Amygdala (tissue), 56 donors: ENCODE measurements around the gene KCNAB2.

Source experiments
- DNase-seq, 56 donors: peaks; one replicate each; lab custom pipeline; 2025; lab: John Stamatoyannopoulos, UW

KCNAB2 gene

DNA sequence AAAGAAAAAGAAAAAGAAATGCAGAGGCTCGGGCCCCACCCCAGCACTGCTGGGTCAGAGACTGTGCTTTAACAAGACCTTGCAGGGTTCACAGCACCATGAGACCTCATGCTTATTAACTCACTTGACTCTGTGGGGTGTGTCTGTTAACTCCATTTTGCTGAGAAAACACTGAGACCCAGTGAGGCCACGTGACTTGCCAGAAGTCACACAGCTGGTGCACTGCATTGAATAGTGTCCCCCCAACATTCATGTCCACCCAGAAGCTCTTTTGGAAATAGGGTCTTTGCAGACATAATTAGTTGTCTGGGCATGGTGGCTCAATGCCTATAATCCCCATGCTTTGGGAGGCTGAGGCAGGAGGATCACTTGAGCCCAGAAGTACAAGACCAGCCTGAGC is 94.7 kb downstream of the KCNAB2 start:
- no peak for DNase-seq

DNA sequence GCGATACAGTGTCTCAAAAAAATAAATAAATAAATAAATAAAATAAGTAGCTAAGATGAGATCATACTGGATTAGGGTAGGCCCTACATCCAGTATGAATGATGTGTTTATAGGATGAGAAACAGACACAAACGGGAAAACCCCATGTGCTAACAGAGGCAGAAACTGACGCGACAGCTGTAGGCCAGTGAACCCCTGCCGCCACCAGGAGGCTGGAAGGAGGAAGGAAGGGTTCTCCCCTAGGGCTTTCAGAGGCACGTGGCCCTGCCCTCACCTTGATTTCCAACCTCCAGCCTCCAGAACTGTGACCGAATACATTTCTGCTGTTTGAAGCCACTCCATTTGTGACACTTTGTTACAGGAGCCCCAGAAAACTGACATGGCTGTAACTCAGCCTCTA is 95.9 kb downstream of the KCNAB2 start:
- DNase-seq = no peak

GRCh38 chr1:6142036-6142621 is 96.4 kb downstream of the KCNAB2 start:
- DNase-seq = no peak

DNA sequence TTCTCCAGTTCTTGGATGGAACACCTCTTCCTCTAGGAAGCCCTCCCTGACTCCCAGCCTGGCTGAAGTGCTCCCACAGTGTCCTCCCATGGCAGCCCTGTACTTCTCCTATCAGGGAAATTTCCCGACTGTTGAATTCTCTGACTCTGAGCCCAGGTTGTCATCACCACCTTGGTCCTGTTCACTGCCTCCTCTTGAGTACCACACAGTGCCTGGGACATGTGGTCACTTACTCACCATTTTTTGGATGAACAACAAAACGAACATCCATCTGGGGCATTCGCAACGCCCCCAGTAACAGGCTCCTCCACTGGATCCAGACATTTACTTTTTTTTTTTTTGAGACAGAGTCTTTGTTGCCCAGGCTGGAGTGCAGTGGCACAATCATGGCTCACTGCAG is 97.0 kb downstream of the KCNAB2 start:
- DNase-seq = no peak

- no peak for DNase-seq
Observed at GRCh38 chr1:6143395-6143794, 97.7 kb downstream of the KCNAB2 start.

GRCh38 chr1:6144175-6144574 is 98.5 kb downstream of the KCNAB2 start:
- DNase-seq = no peak

DNA sequence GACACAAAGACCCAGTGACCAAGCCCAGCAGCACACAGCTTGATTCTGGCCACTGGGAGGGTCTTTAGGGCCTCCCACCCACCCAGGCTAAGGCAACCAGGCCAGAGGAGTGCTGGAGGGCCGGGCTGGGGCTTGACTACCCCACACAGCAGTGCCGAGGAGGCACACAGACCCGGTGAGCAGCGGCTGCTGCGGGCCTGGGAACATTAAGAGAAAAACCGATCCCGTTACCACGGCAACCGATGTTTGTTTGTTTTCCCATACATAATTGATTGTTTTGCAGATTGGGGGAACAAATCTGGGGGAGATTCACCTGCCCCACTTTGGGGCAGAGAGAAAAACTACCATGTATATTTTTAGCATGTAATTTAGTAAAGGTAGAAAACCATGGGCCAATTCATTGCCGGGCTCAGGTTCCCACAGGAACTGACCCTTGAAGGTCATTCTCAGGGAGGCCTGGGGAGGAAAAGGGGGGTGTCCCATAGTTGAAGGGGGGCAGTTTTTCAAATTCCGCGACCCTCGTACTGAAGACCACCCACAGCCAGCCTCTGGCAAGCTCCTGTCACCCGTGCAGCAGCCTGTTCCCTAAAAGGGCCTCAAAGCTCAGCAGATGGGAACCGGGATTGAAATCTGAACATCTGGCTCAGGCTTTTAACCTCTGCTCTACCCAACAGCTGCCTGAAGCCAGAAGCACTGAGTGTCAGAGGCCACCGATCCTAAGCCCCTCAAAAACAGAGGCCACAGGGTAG is 99.1 kb downstream of the KCNAB2 start:
- DNase-seq = no peak

DNA sequence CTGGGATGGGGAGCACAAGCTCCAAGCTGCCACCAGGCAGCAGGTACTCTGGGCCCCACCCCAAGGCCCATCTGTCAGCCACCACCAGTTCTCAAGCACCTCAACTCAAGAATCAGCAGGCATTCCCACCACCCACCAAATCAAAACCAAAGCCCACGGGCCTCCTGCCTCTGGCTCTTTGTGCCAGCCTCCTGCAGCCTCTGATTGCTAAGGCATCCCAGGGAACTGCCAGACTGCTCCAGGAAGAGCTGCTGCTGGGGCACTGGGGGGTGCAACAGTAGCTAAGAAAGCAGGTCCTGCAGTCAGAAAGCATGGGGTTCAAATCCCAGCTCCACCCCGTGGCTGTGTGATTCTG is 99.7 kb downstream of the KCNAB2 start:
- peak in 1 of 56 donors; percentile 8 for DNase-seq

DNA sequence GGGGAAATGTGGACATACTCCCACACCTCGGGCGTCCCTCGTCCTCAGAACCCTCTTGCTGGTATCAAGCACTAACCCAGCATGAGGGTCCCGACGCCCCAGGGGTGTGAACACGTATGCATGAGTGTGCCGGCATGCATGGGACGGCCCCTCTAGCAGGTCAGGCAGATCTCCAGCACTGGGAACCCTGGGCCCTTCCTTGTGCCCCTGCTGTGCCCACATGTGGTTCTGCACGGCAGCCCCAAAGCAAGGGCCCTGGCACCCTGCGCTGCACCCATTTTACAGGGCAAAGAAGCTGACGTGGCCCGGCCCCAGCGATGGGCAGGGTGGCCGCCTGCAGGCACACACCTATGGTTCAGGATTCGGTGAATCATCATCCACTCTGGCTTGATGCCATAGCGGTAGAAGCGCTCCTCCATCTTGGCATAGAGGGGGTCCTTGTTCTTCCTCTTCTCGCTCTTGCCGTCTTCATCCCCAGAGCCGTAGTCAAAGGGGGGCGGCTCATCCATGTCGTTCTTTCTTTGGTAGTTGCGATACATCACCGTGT is 100.2 kb downstream of the KCNAB2 start:
- no peak for DNase-seq

DNA sequence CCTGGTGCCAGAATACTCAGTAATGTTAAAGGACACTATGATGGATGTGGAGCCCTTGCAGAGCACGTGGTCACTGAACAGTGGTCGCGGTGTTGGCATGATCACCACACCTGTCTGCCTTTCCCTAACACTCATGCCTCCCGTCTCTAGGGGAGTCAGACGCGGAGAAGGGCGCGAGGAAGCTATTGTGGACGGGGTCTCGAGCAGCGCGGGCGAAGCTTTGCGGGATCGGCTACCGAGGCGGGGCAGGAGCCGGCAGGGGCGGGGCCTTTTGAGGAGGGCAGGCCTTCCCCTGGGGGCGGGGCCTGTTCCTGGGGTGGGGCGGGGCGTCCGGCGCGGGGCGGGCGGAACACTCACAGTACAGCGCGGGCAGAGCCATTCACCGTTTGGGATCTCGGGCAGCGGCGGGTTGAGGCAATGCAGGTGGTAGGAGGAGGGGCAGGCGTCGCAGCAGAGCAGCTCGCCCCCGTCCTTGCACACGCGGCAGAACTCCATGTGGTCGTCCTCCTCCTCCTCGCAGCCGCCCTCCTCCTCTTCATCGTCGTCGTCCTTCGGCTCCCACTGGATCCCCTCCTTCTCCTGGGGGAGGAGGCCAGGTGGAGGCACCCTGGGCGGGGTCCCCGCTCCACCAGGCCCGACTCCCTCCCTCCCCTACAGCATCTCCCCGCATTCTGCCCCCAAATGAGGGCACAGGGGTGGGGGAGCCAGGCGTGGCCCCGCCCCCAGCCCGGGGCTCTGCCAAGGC is 103.0 kb downstream of the KCNAB2 start:
- peak in 13 of 56 donors; percentile 12 to 38 (median 27) for DNase-seq

- DNase-seq = no peak
Observed at GRCh38 chr1:6149597-6149996, 103.9 kb downstream of the KCNAB2 start.

DNA sequence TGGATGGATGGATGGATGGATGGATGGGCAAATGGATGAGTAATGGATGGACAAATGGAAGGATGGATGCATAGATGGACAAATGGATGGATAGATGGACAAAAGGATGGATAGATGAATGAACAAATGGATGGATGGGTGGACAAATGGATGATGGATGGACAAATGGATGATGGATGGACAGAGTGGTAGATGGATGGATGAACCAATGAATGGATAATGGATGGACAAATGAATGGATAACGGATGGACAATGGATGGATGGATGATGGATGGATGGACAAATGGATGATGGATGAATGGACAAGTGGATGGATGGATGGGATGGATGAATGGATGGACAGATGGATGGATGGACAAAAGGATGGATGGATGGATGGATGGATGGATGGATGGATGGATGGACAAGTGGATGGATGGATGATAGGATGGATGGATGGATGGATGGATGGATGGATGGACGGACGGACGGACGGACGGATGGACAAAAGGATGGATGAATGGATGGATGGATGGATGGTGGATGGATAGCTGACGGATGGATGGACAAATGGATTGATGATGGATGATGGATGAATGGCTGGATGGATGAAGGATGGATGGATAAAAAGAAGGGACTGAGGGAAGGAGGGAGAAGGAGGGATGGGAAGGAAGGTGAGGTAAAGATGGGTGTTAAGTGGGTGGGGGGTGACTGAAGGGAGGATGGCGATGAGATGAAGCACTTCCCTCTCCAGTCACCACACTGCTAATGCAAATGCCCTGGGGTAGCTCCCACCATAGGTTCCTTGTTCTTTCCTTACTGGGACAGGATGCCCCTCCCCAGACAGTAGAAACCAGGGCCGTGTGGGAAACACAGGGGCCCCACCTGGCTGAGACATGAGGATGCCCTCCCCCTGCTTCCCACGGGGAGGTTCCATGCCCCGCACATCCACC is 104.6 kb downstream of the KCNAB2 start:
- DNase-seq = no peak
